M059J (cell line): ENCODE results near the gene DDX24. TPM values are rescaled to one million over a fixed set of nuclear protein-coding genes. Genes with fewer than 3 reads are reported as not detected.

ENCODE experiments used
- DNase-seq: peaks from one replicate; pipeline ENCODE4 v3.0.0-alpha.2; 2012; ENCODE audit warnings: low read depth
- total RNA-seq: library from RNA; depleted of rRNA; stranded (reverse); fragments of >200 nt; shearing (Covaris generic); gene quantifications from 2 replicates; pipeline ENCODE4 v1.2.3, GENCODE V29; 2014

Gene DDX24
- total RNA-seq, 1 experiment from 2014 or later, result 137 TPM

DNA sequence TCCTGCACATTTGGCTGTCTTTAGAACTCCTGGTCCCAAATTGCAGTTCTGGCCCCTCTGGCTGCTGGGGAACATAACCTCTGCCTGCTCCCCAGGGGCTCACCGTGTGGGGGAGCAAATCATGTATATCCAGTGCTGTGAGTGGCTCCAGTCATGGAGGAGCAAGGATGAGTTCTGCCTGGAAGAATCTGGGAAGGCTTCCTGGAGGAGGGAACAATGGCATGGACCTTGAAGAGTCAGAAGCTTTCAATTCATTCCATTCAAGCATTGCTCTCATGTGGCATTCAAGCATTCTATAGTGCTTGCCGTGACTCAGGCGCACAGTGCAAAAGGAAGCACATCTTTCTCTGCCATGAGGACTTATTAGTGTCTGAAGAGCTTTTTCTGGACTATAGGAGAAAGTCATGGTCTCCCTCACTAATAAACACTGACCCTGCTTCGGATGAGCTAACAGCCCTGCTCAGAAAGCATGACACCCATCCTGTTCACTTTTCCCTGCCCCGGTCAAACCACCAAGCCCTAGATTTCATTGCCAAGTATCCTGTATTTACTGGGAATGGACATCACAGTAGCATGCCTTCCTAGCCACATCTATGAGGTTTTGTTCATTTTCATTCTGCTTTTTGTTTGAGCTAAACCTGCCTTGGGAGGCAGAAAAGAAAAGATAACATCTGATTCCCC is 33.0 kb upstream of the DDX24 start:
- DNase-seq, result peak; percentile 41

DNA sequence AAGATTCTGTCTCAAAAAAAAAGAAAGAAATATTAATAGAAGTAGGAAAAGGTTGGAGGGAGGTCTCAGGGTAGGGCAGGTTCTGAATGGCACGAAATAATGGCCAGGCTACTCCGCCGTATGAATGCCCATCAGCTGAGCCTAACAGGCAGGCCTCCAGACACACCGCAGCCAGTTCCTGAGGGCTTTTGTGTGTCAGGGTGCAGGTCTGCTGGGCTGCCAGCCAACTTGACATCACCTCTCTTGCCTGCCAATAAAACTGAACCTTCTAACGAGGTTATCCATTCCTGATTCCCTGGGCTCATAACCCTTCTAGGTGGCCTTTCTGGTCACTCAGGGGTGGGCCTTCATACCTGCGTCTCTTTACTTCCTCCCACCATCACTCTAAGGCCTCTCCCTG is 32.5 kb upstream of the DDX24 start:
- DNase-seq, result peak; percentile 75

DNA sequence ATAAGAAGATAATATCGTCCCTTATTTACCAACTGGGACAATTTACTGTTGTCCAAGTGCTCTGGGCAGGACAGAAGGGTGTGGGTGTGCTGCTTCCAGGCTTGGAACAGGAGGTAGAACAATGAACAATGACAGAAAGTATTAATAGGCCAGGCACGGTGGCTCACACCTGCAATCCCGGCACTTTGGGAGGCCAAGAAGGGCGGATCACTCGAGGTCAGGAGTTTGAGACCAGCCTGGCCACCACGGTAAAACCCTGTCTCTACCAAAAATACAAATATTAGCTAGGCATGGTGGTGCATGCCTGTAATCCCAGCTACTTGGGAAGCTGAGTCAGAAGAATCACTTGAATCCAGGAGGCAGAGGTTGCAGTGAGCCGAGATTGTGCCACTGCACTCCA is 32.1 kb upstream of the DDX24 start:
- no peak for DNase-seq

DNA sequence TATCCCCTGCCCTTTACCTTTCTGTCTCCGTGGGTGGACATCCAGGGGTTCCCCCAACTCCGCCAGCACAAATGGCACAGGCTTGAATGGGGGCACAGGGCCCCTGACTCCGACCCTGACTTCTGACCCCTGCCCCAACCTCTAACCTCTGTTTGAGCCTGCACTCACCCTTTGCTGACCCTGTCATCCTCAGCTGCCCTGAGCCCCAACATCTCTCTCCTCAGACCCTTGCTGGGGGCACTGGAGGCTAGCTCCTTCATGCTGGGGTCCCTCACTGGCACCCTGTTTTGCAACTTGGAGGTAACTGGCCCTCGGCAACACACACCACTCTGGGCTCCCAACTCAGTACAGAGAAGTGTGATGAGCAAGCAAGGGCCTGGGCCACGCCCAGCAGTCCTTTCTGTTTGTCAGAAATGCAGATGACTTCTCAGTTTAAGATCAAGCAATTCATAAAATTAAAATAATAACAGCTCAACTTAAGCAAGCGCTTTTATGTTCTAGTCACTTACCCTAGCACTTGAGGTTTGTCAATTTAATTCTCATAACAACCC is 31.6 kb upstream of the DDX24 start:
- no peak for DNase-seq

DNA sequence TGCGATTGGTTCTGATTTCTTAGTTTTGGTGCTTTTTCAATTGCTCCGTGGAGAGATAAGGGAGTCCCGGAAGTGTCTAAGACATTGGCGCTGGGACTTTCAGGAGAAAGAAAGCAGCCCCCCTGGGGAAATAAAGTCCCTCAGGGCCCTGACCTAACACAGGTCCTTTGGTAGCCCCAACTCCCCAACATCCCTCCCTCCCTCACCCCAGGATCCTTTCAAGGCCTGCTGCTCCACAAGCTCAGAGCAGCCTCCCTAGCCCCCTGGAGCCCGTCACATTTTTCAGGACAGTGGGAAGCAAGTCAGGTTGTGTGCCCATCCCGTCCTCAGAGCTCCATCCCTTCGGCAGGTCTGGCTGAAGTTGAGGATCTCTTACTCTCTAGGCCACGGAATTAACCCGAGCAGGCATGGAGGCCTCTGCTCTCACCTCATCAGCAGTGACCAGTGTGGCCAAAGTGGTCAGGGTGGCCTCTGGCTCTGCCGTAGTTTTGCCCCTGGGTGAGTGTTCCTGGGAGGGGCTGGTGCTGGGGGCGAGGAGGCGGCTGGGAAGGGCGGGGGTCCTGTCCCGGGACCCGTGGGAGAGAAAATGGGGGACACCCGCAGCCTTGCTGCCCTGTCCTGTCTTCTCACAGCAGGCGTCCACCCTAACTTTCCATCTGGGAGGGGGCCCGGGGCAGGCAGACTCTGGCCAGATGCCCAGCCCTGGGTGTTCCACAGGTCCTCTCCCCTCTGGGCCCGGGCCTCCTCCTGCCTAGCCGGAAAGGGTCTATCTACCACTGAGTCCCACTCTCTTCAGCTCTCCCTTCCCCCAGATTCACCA is 30.5 kb upstream of the DDX24 start:
- no peak for DNase-seq

DNA sequence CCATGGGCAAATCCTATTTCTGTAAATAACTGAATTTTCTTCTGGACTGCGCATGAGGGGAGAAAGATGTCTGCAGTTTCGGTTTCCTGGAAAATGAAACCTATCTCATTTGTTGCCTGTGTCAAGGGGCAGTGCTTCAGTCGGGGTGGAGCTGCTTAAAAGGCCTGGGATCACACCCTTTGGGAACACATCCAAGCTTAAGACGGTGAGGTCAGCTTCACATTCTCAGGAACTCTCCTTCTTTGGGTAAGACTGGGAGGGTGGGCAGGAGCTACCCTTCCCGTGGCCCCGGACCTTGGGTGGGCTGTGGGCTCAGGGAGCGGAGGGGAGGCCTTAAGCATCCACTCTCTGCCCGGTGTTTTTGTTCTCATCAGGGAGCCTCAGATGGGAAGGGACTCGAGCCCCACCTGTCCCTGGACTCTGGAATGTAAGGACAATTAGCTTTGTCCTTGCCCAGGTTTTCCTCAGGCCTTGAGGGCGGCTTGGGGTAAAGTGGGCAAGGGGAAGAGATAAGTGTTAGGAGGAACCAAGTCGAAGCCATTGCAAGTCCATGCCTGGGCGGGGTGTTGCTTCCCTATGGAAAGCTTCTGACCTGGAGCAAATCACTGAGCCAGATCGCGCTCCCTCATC is 29.7 kb upstream of the DDX24 start, which contains the start of gene IFI27:
IFI27 (plus strand) TSS at position 185 of the 630 bp plus-strand sequence.
- peak; percentile 83 for DNase-seq

DNA sequence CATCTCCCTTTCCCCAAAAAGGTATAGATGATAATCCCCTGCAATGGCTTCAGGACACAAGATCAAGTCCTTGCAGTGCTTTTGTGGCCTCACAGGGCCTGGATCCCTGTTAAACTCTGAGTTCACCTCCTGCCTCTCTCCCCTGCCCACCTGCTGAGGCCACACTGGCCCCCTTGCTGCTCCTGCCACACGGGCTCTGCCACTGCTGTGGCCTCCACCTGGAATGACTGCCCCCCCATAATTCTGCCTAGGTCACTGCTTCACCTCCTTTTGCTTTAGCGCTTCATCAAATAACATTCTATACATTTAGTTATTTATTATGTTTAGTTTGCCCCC is 28.9 kb upstream of the DDX24 start:
- DNase-seq, result no peak

DNA sequence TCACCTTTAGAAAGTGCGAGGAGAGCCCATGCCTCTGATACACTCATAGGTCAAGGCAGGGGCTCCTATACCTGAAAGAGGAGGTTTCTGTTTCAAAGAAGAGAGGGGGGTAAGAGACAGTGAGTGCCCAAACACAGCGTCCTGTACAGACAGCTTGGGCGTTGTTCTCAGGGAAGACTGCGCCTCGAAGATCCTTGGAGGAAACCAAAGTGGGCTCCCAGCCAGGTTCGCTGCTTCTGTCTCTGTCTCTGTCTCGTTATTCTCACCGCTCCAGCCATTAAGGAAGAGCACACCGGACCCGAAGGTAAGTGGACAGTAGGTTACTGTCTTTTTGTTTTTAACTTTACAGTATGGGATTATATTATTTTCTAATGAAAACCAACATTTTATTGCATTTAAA is 23.7 kb upstream of the DDX24 start:
- DNase-seq, result no peak

DNA sequence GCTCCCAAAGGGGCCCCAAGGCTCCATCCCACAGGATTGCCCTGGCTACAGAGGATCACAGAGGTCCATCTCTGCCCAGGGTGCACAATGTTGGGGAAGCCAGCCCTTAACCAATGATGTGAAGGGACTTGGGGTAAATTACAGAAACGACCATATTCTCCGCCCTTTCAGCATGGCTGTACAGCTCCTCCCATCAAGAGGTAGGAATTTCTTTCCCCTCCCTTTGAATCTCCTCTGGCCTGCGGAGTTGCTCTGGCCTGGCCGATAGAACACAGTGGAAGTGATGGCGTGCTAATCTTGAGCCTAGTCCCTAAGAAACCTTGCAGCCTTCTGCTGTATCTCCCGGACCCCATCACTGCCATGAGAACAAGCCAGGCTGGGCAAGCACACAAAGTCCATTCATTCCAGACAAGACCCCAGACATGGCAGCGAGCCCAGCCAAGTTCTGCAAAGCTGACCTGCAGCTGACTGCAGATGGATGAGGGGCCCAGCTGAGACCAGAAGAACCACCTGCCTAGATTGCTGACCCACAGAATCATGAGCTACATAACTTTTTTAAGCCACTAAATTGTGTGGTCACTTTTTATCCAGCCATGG is 22.6 kb upstream of the DDX24 start:
- no peak for DNase-seq

DNA sequence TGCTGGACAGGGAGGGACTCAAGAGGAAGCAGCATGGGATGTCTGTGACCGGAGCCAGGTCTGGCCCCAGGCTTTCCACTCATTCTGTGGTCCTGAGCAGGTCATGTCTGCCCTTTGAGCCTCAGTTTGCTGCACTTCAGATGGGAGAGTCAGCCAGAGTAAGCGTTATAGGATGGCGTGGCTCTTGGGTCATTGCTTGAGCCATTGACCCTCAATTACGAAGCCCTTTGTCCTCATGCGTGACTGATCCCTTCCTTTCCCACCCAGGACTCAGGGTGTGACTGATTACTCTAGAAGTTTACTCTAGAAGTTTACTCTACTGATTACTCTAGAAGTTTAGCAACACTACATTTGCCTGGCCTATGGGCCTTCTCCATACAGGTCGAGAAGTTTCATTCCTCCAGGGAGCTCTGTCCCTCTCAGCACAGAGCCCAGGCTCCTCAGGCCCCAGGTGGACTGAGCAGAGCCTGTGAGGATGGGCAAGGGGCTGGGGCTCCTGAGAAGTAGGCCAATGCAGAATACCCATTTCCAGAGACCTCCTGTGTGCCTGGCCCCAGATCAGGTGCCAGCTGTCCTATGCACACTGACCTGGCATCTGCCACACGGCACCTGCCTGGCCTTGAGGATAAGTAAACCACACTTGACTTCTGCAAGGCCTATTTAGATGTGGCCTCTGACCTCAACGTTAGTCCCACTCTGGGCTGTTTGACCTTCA is 21.9 kb upstream of the DDX24 start:
- DNase-seq, result no peak

DNA sequence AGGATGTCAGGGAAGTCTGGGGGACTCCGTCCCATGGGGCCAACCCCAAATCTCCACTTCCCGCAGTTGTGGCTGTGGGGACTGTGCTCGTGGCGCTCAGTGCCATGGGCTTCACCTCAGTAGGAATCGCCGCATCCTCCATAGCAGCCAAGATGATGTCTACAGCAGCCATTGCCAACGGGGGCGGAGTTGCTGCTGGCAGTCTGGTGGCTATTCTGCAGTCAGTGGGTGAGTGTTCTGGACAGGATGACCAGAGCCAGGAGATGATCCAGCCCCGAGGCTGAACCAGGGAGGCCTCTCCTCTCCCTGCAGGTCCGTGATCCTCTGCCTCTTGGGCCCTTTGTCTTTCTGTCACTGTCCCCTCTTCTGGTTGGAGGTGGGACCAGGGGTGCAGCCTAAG is 20.7 kb upstream of the DDX24 start:
- no peak for DNase-seq

DNA sequence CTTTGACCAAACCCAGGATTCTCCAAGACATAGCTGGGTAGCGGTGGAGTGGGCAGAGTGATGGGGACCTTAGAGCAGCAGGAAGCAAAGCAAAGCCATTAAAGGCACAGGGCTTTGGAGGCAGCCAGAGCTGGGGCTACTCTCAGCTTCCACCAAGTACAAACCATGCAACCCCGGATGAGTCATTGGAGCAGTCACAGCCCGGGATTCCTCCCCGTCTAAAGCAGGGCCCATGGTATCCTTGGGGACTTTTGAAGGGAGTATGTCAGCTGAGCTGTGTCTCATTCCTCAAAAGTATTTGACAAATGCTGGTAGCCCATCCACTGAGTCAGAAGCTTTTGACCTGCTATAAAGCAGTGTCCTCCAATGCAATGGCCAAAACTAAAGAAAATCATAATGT is 19.8 kb upstream of the DDX24 start:
- peak; percentile 80 for DNase-seq

DNA sequence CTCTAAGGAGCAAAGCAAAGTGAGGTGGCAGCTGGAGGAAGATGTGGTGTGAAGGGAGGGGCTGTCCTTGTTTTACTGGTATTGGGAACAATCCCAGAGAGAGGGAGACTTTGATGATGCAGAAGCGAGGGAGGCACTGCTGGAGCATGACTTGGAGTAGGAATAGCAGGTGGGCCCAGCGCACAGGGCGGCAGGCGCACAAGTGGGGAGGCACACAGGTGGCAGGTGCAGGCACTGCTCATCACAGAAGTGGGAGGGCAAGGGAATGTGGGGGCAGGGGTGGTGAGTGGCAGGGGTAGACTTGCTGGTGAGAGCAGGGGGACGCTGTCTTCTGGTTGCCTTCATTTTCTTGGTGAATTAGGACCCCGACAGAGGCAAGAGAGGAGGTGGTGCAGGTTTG is 18.0 kb upstream of the DDX24 start:
- no peak for DNase-seq

DNA sequence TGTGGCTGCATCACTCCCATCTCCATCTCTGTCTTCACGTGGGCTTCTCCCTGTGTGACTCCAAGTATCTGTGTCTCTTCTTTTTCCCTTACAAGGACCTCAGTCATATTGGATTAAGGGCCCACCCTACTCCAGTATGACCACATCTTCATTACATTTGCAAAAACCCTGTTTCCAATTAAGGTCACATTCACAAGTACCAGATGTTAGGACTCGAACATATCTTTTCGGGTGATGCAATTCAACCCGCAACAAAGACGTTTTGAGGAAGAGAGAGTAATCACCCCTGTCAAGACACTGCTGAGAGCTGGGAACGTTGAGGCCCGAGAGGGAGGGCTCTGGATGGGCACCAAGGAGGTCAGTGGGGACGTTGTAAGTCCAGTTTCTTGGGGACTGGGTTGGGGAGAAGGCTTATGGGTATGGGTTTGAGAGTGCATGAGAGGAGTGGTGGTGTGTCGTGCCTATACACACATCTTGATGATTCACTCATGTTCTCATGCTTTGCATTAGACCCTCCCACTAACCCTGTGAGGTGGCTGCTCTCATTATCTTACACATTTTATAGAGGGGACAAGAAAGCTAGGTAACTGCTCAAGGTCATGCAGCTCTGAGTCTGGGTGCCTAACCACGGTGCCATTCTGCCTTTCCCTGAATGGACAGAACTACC is 17.5 kb upstream of the DDX24 start:
- DNase-seq, result no peak

DNA sequence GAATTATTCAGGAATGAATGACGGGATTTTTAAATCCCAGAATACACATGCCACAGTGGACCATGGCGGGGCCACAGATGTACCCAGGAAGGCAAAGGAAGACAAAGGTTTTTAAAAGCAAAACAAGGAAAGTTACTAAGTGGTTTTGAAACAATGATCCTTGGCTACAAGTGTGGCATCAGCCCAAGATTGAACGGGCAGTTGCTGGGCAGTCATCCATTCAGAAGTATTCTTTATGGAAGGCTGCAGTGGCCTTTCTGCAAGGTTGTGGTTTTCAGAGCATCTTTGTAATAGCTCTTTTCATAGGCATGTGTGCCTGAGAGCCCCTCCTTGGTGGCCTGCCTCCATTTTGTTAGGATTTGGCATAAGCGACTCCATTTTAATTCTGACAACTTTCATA is 16.1 kb upstream of the DDX24 start:
- DNase-seq, result no peak

DNA sequence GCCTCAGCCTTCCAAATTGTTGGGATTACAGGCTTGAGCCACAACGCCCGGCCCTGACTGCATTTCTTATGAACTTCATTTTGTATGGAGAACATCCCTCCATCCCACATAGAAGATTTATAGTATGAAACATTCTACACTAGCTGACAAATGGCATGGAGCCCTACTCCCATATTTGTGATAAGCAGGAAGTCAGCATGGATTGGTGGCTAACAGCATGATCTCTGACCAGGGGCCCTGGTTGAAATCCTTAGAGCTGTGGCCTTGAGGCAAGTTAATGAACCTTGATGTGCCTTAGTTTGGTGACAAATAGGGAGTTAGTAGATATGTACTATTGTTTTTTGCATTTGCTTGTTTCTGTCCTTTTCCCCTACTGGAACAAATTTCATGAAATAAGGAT is 12.4 kb upstream of the DDX24 start:
- no peak for DNase-seq

DNA sequence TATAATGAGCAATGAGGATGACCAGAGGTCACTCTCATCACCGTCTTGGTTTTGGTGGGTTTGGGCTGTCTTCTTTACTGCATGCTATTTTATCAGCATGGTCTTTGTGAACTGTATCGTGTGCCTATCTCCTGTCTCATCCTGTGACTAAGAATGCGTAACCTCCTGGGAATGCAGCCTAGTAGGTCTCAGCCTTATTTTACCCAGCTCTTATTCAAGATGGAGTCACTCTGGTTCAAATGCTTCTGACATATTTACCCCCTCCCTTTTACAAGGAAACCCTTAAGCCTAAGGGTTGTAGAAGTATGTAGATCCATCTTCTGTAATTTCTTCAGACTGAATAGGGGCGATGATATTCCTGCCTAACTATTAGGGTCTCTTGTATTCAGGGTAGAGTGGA is 8.5 kb upstream of the DDX24 start:
- DNase-seq, result peak; percentile 46

DNA sequence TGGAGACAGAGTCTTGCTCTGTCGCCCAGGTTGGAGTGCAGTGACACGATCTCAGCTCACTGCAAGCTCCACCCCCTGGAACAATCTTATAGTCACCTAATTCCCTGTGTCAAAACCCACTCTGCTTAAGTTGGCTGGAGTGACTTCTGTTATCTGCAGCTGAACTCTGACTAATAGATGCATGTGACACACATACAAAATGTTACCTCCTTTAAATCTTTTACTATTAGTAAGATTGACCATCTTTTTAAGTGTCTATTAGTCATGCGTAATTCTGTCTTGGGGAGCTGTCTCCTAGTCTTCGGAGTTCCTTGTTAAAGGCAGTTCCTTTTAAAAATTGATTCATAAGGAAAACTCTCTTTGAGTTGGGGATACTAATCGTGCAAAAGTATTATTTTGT is 7.5 kb upstream of the DDX24 start:
- peak; percentile 61 for DNase-seq

DNA sequence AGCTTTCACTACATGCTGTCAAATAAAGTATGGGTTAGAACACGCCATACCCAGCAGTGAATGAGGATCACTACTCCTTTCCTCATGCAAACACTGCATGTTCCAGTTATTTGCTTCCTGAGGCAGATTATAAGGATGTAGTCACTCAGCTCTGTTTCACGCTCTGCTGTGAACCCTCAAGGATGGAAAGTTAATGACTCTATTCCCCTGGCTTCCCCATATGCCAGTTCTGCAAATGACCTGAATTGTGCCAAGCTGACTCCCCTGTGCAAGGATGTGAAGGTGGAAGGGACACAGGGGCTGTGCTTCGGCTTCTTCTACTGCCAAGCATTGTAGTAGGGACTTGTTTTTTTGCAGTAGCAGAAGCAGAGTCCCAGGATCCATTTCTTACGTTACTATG is 6.9 kb upstream of the DDX24 start:
- DNase-seq, result no peak

DNA sequence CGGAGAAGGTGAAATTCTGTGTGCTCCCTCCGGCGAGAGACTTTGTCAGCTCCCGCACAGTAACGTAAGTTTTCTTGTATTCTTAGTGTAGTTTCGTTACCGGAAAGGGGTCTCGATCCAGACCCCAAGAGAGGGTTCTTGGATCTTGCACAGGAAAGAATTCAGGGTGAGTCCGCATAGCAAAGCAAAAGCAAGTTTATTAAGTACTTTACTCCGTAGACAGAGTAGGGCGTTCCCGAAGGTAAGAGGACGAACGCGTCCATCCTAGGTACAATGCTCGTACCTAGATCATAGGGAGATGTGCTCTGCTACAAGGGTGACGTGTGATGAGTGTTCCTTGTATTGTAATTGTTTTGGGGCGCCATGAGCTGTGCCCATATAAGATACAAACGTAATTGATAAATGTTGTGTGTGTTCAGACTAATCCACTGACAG is 401 bp upstream of the DDX24 start:
- no peak for DNase-seq
